CD4-positive, alpha-beta T cell treated with Interleukin-6 at 100 ng/mL for 8 hours (primary cell): ENCODE measurements around the gene CDC14B.

Source experiments
- DNase-seq: peaks from one replicate; pipeline ENCODE4 v3.0.0-alpha.2; 2020; ENCODE audit warnings: mixed read lengths, low spot score

Gene CDC14B

GRCh38 chr9:96484521-96484931 is 135.1 kb downstream of the CDC14B start:
- no peak for DNase-seq

GRCh38 chr9:96483733-96484390 is 135.8 kb downstream of the CDC14B start:
- no peak for DNase-seq

GRCh38 chr9:96483197-96483596 is 136.4 kb downstream of the CDC14B start:
- DNase-seq = no peak

GRCh38 chr9:96482476-96482875 is 137.2 kb downstream of the CDC14B start:
- DNase-seq = no peak

GRCh38 chr9:96480736-96481135 is 138.9 kb downstream of the CDC14B start:
- DNase-seq = no peak

- no peak for DNase-seq
These were observed 140.7 kb downstream of the CDC14B start for GRCh38 chr9:96478829-96479371.

GRCh38 chr9:96476591-96476990 is 143.1 kb downstream of the CDC14B start:
- DNase-seq = no peak

GRCh38 chr9:96476013-96476412 is 143.6 kb downstream of the CDC14B start:
- DNase-seq = no peak

- DNase-seq = no peak
These were observed 151.9 kb downstream of the CDC14B start for GRCh38 chr9:96467784-96468183.

GRCh38 chr9:96464426-96464825 is 155.2 kb downstream of the CDC14B start:
- DNase-seq = no peak

- DNase-seq = no peak
These were observed 157.1 kb downstream of the CDC14B start for GRCh38 chr9:96462541-96462940.

GRCh38 chr9:96461336-96461735 is 158.3 kb downstream of the CDC14B start:
- DNase-seq = no peak

- no peak for DNase-seq
These were observed 158.8 kb downstream of the CDC14B start for GRCh38 chr9:96460882-96461281.

- no peak for DNase-seq
These were observed 159.2 kb downstream of the CDC14B start for GRCh38 chr9:96460470-96460869.

GRCh38 chr9:96459268-96460007 is 160.2 kb downstream of the CDC14B start:
- DNase-seq = no peak

- DNase-seq = no peak
These were observed 161.4 kb downstream of the CDC14B start for GRCh38 chr9:96458226-96458625.

GRCh38 chr9:96457266-96457665 is 162.4 kb downstream of the CDC14B start:
- no peak for DNase-seq

- DNase-seq = no peak
These were observed 166.0 kb downstream of the CDC14B start for GRCh38 chr9:96453625-96454024.

GRCh38 chr9:96450613-96451528 is 168.8 kb downstream of the CDC14B start:
- DNase-seq = peak; percentile 47
